ENCODE results near the gene PALMD.

PALMD gene

GRCh38 chr1:99696616-99697015 lies 50.7 kb downstream of the PALMD start:
- DNase-seq (ENCODE audit: low read depth in 2 of 2) = no peak

- no peak for DNase-seq (ENCODE audit: low read depth in 2 of 2)
Measured at GRCh38 chr1:99697580-99697979, 51.7 kb downstream of the PALMD start.

GRCh38 chr1:99700020-99700419 lies 54.1 kb downstream of the PALMD start:
- DNase-seq (ENCODE audit: low read depth in 2 of 2) = no peak

- DNase-seq (ENCODE audit: low read depth in 2 of 2) = no peak
Measured at GRCh38 chr1:99702221-99702620, 56.3 kb downstream of the PALMD start.

- no peak for DNase-seq (ENCODE audit: low read depth in 2 of 2)
Measured at GRCh38 chr1:99704356-99704816, 58.5 kb downstream of the PALMD start.

GRCh38 chr1:99705385-99705784 lies 59.5 kb downstream of the PALMD start:
- DNase-seq (ENCODE audit: low read depth in 2 of 2) = no peak

GRCh38 chr1:99707535-99708142 lies 61.7 kb downstream of the PALMD start:
- DNase-seq (ENCODE audit: low read depth in 2 of 2) = peak; percentile 7 to 21

- DNase-seq (ENCODE audit: low read depth in 2 of 2) = no peak
Measured at GRCh38 chr1:99710994-99711393, 65.1 kb downstream of the PALMD start.

- no peak for DNase-seq (ENCODE audit: low read depth in 2 of 2)
Measured at GRCh38 chr1:99713006-99713405, 67.1 kb downstream of the PALMD start.

- DNase-seq (ENCODE audit: low read depth in 2 of 2) = no peak
Measured at GRCh38 chr1:99717005-99717404, 71.1 kb downstream of the PALMD start.

- no peak for DNase-seq (ENCODE audit: low read depth in 2 of 2)
Measured at GRCh38 chr1:99723251-99723650, 77.3 kb downstream of the PALMD start.

- no peak for DNase-seq (ENCODE audit: low read depth in 2 of 2)
Measured at GRCh38 chr1:99725996-99726395, 80.1 kb downstream of the PALMD start.

GRCh38 chr1:99726407-99726806 lies 80.5 kb downstream of the PALMD start:
- no peak for DNase-seq (ENCODE audit: low read depth in 2 of 2)

- no peak for DNase-seq (ENCODE audit: low read depth in 2 of 2)
Measured at GRCh38 chr1:99726818-99727217, 80.9 kb downstream of the PALMD start.

- DNase-seq (ENCODE audit: low read depth in 2 of 2) = no peak
Measured at GRCh38 chr1:99727575-99728185, 81.8 kb downstream of the PALMD start.

GRCh38 chr1:99728494-99729235 lies 82.8 kb downstream of the PALMD start:
- DNase-seq (ENCODE audit: low read depth in 2 of 2) = no peak

GRCh38 chr1:99731384-99731783 lies 85.5 kb downstream of the PALMD start:
- no peak for DNase-seq (ENCODE audit: low read depth in 2 of 2)

- no peak for DNase-seq (ENCODE audit: low read depth in 2 of 2)
Measured at GRCh38 chr1:99735852-99736251, 89.9 kb downstream of the PALMD start.

GRCh38 chr1:99737016-99737415 lies 91.1 kb downstream of the PALMD start:
- DNase-seq (ENCODE audit: low read depth in 2 of 2) = no peak

- no peak for DNase-seq (ENCODE audit: low read depth in 2 of 2)
Measured at GRCh38 chr1:99738858-99739465, 93.0 kb downstream of the PALMD start.

- no peak for DNase-seq (ENCODE audit: low read depth in 2 of 2)
Measured at GRCh38 chr1:99740141-99740540, 94.2 kb downstream of the PALMD start.

All from stimulated activated CD4-positive, alpha-beta T cell treated with anti-CD3 and anti-CD28 coated beads, Interleukin-1b, Interleukin-23, amount 100 ng/mL, for 1 hour (primary cell).